Stimulated activated CD4-positive, alpha-beta T cell treated with anti-CD3 and anti-CD28 coated beads, Interleukin-1b, Interleukin-23, amount 100 ng/mL, for 48 hours (primary cell): ENCODE results near the gene NRL.

ENCODE experiments used
- DNase-seq: peaks from one replicate; pipeline ENCODE4 v3.0.0-alpha.2; 2020

The NRL gene

GRCh38 chr14:24143511-24143910, 28.8 kb upstream of the NRL start:
- no peak for DNase-seq

GRCh38 chr14:24141097-24141880, 26.5 kb upstream of the NRL start, which contains the start of gene EMC9:
Gene EMC9 (minus strand): TSS chr14:24141591. CDS start chr14:24141304, 287 bp downstream.
- peak; percentile 100 for DNase-seq

GRCh38 chr14:24139272-24139934, 24.7 kb upstream of the NRL start:
- DNase-seq, result peak; percentile 42

GRCh38 chr14:24138396-24139271, 23.9 kb upstream of the NRL start:
- no peak for DNase-seq

- DNase-seq, result no peak
Observed at GRCh38 chr14:24137529-24138395, 23.0 kb upstream of the NRL start.

- no peak for DNase-seq
Observed at GRCh38 chr14:24136684-24137528, 22.2 kb upstream of the NRL start.

GRCh38 chr14:24135834-24136683, 21.3 kb upstream of the NRL start, which contains the start of gene PSME1:
Gene PSME1 (plus strand): TSS chr14:24136194. CDS start chr14:24136263, 69 bp downstream.
- peak; percentile 94 for DNase-seq

GRCh38 chr14:24135584-24135833, 20.8 kb upstream of the NRL start:
- no peak for DNase-seq

- DNase-seq, result no peak
Observed at GRCh38 chr14:24133735-24134134, 19.0 kb upstream of the NRL start.

GRCh38 chr14:24132976-24133375, 18.2 kb upstream of the NRL start:
- DNase-seq, result no peak

GRCh38 chr14:24132061-24132685, 17.4 kb upstream of the NRL start:
- DNase-seq, result peak; percentile 32

- no peak for DNase-seq
Observed at GRCh38 chr14:24131549-24131966, 16.8 kb upstream of the NRL start.

- no peak for DNase-seq
Observed at GRCh38 chr14:24130717-24131548, 16.2 kb upstream of the NRL start.

GRCh38 chr14:24130380-24130716, 15.6 kb upstream of the NRL start, which contains the start of gene FITM1:
Gene FITM1 (plus strand): TSS chr14:24130659. CDS start chr14:24131564, 905 bp downstream.
- no peak for DNase-seq

GRCh38 chr14:24129410-24129998, 14.8 kb upstream of the NRL start:
- DNase-seq, result no peak

GRCh38 chr14:24127673-24128072, 12.9 kb upstream of the NRL start:
- no peak for DNase-seq

- no peak for DNase-seq
Observed at GRCh38 chr14:24126939-24127338, 12.2 kb upstream of the NRL start.
